RWPE1 (cell line): ENCODE results near the gene C11orf24.

Experiments used
- CTCF ChIA-PET: fragments of 350-600 bp; sonication (Branson Sonifier 250); formaldehyde crosslinking; extraction: SDS; loops from one replicate; lab custom pipeline; 2021; lab: Yijun Ruan, JAX
- POLR2A ChIA-PET: fragments of 400-600 bp; formaldehyde crosslinking; extraction: SDS; loops from one replicate; lab custom pipeline; 2020; ENCODE audit warnings: antibody characterized with exemption; ENCODE audit not compliant: low non-redundant PET; lab: Yijun Ruan, JAX
- DNase-seq: peaks from one replicate; pipeline ENCODE4 v3.0.0; 2012; ENCODE audit warnings: low spot score
- H3K27ac ChIP-seq: fragments of 450-650 bp; 2 replicates; pipeline ENCODE4 v1.5.1; 2017
- TF ChIP-seq, protein P1 (sequence below): fragments of 450-650 bp; conservative IDR thresholded peaks from 2 replicates; pipeline ENCODE4 v1.5.1; 2017; ENCODE audit warnings: low read depth, mild to moderate bottlenecking

C11orf24 gene

DNA sequence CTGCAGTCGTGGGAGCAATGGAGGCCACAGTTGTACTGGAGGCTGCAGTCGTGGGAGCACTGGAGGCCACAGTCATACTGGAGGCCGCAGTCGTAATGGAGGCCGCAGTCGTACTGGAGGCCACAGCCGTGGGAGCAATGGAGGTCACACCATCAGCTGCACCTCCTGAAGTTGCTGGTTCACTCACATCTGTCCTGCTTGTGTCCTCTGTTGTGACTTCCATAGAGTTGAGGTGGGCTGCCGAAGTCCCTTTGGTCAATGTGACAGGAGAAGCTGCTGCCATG is 9.3 kb downstream of the C11orf24 start:
- H3K27ac ChIP-seq: no peak overlapping the region; the same call in 1 of the 2 replicates
- POLR2A ChIA-PET: no interaction called here
- no peak for DNase-seq
- CTCF ChIA-PET: interaction anchor here (0.9 kb wide), 1 partner anchor 35 kb away, joined by 3 read pairs; no protein-coding TSS in a partner anchor
- TF ChIP-seq, protein P1, sequence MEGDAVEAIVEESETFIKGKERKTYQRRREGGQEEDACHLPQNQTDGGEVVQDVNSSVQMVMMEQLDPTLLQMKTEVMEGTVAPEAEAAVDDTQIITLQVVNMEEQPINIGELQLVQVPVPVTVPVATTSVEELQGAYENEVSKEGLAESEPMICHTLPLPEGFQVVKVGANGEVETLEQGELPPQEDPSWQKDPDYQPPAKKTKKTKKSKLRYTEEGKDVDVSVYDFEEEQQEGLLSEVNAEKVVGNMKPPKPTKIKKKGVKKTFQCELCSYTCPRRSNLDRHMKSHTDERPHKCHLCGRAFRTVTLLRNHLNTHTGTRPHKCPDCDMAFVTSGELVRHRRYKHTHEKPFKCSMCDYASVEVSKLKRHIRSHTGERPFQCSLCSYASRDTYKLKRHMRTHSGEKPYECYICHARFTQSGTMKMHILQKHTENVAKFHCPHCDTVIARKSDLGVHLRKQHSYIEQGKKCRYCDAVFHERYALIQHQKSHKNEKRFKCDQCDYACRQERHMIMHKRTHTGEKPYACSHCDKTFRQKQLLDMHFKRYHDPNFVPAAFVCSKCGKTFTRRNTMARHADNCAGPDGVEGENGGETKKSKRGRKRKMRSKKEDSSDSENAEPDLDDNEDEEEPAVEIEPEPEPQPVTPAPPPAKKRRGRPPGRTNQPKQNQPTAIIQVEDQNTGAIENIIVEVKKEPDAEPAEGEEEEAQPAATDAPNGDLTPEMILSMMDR: no peak

DNA sequence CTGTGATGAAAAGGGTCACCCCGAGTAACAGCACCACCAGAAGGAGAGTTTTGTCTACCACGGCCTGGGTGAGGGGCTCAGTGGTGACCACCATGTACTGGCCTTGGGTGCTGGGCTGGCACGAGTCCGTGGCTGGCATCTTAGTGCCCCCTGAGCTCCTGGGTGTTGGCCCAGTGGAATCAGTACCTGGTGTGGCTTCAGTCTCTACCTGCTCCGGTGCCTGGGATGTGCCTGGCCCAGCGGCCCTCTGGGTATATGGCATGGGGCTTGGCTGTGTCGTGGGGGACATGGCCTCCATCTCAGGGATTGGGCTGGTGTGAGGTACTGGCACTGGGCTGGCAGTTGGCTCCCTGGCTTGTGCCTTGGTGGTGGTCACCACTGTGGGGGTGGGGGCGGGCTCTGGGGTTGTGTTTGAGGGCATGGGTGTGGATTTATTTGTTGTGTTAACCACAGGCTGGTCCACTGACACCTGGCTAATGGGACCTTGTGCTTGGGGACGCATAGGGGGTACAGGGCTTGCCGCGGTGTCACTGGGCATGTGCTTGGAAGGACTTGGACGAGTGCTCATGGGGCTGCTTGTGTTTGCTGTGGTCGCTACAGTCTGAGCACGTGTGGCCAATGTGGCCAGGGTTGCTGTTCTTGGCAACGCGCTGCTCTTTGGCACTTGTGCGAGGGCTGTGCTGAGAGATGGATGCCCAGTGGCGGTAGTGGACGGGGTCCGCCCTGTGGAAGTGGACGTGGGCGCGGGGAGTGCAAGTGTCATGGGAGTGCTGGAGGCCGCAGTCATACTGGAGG is 9.8 kb downstream of the C11orf24 start:
- ChIA-PET POLR2A (no interaction called here), CTCF (interaction anchor here (0.6 to 0.9 kb wide), 2 partner anchors 16 to 35 kb away, joined by 3 read pairs; no protein-coding TSS in a partner anchor)
- TF ChIP-seq, protein P1: no peak
- no peak for DNase-seq
- peak overlapping the region; percentile 15 for H3K27ac ChIP-seq

DNA sequence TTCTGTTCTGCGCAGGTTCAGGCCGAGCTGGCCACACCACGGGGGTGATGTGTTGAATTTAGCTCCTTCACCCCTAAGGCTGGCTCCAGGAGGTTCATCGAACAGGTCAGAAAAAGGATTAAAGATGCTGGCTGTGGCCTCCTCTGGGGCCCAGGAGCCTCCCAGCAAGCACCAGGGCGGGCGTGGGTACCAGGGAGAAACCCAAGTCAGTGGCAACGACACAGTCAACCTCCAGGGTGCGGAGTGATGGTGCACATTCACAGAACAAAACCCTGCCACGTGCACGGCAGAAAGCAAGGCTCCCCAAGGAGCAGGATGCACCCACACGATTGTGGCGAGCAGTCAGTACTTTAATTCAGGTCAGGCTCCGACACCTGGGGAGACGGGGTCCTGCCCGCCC is 10.8 kb downstream of the C11orf24 start:
- H3K27ac ChIP-seq: peak overlapping the region; percentile 15
- no peak for DNase-seq
- TF ChIP-seq, protein P1: no peak
- POLR2A ChIA-PET: no interaction called here
- CTCF ChIA-PET: interaction anchor here (0.6 kb wide), 1 partner anchor 17 kb away, joined by 3 read pairs; no protein-coding TSS in a partner anchor

DNA sequence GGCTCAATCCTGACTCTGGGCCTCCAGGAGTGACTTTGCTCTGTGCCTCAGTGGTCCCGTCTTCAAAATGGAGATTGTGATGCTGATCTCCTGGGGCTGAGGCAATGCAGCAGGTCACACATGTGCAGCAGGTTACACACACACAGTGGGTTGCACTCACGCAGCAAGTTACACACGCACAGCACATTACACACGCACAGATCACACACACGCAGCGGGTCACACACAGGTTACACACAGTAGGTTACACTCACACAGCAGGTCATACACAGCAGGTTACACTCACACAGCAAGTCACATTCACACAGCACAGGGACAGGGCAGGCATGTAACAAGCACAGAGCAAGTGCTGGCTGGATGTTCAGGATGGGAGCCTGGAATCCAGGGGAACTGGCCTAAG is 11.3 kb downstream of the C11orf24 start:
- no peak for DNase-seq
- TF ChIP-seq, protein P1: no peak
- ChIA-PET CTCF (interaction anchor here (3.6 kb wide), 1 partner anchor 11 kb away, joined by 15 read pairs; the partner anchor contains the start of gene C11orf24), POLR2A (no interaction called here)
- peak overlapping the region; percentile 15 for H3K27ac ChIP-seq

DNA sequence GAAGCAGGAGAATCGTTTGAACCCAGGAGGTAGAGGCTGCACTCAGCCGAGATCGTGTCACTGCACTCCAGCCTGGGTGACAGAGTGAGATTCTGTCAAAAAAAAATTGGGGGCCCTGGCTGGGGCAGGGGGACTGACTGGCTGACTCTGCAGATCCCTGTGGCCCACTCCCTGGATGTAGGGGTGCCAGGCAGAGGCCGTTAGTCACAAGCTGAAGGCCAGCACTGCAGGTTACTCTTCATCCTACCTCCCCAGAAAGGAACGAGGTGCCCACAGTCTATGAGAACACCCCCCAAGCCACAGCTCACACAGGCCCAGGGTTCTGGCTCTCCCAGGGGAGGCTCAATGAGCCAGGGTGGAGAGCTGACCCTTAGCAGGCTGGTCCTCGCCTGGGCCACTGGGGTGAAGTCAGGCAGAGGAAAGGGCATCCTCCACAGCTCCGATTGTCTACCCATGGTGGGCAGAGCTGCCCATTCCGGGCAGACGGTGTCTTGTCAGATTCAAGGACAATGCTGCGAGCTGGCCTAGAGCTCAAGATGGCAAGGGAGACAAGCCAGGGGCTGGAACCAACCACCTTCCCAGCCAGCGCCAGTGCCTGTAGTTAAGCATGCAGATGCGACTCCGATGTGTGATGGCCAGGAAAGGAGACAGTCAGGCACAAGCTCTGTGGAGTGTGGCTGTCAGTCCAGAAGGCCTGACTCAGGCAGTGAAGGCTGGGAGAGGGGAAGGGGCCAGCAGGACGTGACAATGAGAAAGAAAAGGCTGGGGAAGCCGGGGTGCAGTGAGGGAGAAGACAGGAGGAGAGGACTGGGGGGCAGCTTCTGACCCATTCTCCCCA is 12.4 kb downstream of the C11orf24 start:
- TF ChIP-seq, protein P1: no peak
- ChIA-PET CTCF (interaction anchor here (0.6 to 4.1 kb wide), 5 partner anchors 12 to 831 kb away, joined by 3 to 58 read pairs (median 5); partner anchors contain the start of genes C11orf24 and RPS6KB2), POLR2A (no interaction called here)
- H3K27ac ChIP-seq: peak overlapping the region; percentile 15
- no peak for DNase-seq

DNA sequence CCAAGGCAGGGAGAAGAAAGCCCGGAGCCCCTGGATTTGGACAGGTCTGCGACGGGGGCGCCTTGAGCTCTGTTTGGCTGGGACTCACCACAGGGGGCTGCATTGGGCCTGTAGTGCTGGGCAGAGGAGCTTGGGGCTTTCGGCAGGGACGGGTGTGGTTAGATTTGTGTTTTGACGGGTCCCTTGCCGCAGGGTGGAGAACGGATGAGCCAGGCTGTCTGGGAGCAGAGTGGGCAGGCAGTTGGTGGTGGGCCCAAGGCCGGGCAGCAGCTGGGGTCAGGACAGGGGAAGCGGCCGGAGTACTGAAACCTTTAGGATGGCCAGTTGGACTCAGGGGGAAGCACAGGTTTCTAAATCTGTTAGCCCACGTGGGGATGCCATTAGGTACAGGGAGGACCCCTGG is 13.4 kb downstream of the C11orf24 start:
- ChIA-PET POLR2A (interaction anchor here (1.4 kb wide), 1 partner anchor 38 kb away, joined by 3 read pairs; no protein-coding TSS in a partner anchor), CTCF (interaction anchor here (0.6 to 4.1 kb wide), 7 partner anchors 9 to 1159 kb away, joined by 3 to 58 read pairs (median 4); partner anchors contain the start of gene C11orf24)
- peak overlapping the region; percentile 57 for H3K27ac ChIP-seq
- TF ChIP-seq, protein P1: no peak
- no peak for DNase-seq
